ENCODE data around the gene RPRD2.

DNA sequence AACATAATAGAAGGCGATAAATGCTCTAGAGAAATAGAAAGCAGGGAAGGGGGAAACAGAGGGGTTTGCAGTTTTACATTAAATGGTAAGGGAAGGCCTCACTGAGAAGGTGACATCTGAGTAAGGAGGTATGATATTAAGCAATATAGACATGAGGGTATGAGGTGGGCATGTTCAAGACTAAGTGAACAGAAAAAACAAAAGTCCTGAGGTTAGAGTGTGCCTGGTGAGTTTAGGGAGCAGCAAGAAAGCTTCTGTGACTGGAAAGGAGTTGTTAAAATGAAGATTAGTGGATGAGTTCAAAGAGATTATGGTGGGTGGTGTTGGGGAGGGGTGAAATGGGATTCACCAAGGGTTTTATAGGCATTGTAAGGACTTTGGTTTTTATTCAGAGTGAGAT is 8.6 kb downstream of the RPRD2 start:
- TF ChIP-seq, protein P1, sequence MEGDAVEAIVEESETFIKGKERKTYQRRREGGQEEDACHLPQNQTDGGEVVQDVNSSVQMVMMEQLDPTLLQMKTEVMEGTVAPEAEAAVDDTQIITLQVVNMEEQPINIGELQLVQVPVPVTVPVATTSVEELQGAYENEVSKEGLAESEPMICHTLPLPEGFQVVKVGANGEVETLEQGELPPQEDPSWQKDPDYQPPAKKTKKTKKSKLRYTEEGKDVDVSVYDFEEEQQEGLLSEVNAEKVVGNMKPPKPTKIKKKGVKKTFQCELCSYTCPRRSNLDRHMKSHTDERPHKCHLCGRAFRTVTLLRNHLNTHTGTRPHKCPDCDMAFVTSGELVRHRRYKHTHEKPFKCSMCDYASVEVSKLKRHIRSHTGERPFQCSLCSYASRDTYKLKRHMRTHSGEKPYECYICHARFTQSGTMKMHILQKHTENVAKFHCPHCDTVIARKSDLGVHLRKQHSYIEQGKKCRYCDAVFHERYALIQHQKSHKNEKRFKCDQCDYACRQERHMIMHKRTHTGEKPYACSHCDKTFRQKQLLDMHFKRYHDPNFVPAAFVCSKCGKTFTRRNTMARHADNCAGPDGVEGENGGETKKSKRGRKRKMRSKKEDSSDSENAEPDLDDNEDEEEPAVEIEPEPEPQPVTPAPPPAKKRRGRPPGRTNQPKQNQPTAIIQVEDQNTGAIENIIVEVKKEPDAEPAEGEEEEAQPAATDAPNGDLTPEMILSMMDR (IDR thresholded peaks at IDR 0.05): no peak
- no peak for TF ChIP-seq POLR2AphosphoS5 (IDR thresholded peaks at IDR 0.05; ENCODE audit: insufficient read depth in 1 of 2, low read depth in 1 of 2)
